IMR-90 (cell line): Measurements from ENCODE around the gene POLR3K.

Source experiments
- CEBPB ChIP-seq: IDR thresholded peaks from 2 replicates; pipeline ENCODE4 v1.6.1; 2012; ENCODE audit warnings: low read depth, low read length, improper control_type of control experiment
- POLR2A ChIP-seq: IDR thresholded peaks from 2 replicates; pipeline ENCODE4 v1.6.1; 2012; ENCODE audit warnings: mild to moderate bottlenecking, low read depth, low read length
- RCOR1 ChIP-seq: IDR thresholded peaks from 2 replicates; pipeline ENCODE4 v1.6.1; 2012; ENCODE audit warnings: mild to moderate bottlenecking, low read length, improper control_type of control experiment; ENCODE audit not compliant: insufficient replicate concordance
- RFX5 ChIP-seq: IDR thresholded peaks from 2 replicates; pipeline ENCODE4 v1.8.0; 2012; ENCODE audit warnings: low read depth, mild to moderate bottlenecking, low read length, moderate library complexity
- SMC3 ChIP-seq: fragments of 150-350 bp; IDR thresholded peaks from 2 replicates; pipeline ENCODE4 v1.6.1; 2016; ENCODE audit warnings: low read depth, mild to moderate bottlenecking, antibody characterized with exemption, low read length, moderate library complexity
- TF ChIP-seq, protein P1 (sequence below): conservative IDR thresholded peaks from 2 replicates; pipeline ENCODE4 v1.5.1; 2012; ENCODE audit warnings: mild to moderate bottlenecking, low read depth, low read length, improper control_type of control experiment
- TF ChIP-seq, protein P2 (sequence below): fragments of 150-350 bp; IDR thresholded peaks from 2 replicates; pipeline ENCODE4 v1.6.1; 2017; ENCODE audit warnings: mild to moderate bottlenecking, antibody characterized with exemption, low read length, low read depth

DNA sequence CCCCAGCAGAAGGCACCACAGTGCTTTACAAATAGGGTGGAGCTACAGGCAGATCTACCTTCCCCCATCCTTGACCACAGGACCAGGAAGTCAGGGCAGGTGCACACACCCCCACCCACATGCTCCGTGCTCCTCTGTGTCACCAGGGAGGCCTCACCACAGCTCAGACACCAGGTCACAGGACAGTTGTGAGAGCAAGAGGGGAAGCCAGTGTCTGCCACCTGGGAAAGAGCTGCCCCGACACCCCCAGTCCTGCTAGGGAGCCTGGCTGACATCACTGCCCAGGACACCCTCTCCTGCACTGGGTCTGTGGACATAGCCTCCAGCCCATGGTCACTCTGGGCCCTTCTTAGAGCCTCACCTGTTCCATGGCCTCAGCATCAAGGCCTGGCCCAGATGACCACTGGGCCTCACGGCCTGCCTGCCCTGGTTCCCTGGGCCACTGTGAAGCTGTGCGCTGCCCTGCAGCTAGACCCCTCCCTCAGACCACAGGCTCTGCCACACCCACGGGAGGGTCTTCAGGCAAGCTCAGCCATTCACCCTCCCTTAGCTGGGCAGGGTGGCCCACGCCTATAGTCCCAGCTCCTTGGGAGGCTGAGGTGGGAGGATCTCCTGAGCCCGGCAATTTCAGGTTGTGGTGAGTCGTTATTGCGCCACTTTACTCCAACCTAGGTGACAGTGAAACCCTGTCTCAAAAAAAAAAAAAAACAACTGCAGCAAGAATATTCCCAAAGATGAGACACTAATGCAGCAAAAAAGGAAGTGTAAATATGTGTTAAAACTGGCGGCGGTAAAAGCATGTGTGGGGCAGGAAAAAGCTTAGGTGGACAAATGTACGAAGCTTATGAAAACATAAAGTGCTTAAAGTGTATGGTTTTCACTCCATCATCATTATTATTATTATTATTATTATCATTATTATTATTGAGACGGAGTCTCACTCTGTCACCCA is 14.2 kb downstream of the POLR3K start:
- TF ChIP-seq POLR2A (no peak), RCOR1 (no peak), RFX5 (no peak), CEBPB (peak; percentile 63; the same call in 1 of the 2 replicates), SMC3 (no peak)
- TF ChIP-seq, protein P1, sequence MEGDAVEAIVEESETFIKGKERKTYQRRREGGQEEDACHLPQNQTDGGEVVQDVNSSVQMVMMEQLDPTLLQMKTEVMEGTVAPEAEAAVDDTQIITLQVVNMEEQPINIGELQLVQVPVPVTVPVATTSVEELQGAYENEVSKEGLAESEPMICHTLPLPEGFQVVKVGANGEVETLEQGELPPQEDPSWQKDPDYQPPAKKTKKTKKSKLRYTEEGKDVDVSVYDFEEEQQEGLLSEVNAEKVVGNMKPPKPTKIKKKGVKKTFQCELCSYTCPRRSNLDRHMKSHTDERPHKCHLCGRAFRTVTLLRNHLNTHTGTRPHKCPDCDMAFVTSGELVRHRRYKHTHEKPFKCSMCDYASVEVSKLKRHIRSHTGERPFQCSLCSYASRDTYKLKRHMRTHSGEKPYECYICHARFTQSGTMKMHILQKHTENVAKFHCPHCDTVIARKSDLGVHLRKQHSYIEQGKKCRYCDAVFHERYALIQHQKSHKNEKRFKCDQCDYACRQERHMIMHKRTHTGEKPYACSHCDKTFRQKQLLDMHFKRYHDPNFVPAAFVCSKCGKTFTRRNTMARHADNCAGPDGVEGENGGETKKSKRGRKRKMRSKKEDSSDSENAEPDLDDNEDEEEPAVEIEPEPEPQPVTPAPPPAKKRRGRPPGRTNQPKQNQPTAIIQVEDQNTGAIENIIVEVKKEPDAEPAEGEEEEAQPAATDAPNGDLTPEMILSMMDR = no peak
- TF ChIP-seq, protein P2, sequence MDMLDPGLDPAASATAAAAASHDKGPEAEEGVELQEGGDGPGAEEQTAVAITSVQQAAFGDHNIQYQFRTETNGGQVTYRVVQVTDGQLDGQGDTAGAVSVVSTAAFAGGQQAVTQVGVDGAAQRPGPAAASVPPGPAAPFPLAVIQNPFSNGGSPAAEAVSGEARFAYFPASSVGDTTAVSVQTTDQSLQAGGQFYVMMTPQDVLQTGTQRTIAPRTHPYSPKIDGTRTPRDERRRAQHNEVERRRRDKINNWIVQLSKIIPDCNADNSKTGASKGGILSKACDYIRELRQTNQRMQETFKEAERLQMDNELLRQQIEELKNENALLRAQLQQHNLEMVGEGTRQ = no peak
